Uterus (tissue), 4 donors: ENCODE data around the gene RHBDD3. TPM values are rescaled to one million over a fixed set of nuclear protein-coding genes. Genes with fewer than 3 reads are reported as not detected.

ENCODE experiments used
- DNase-seq, 2 donors: peaks; one replicate each; pipeline ENCODE4 v3.0.0-alpha.2; 2019 to 2020
- H3K27ac ChIP-seq, 2 donors: fragments of 200-600 bp; sonication (generic); 1 replicate in 1 of 2; 2 replicates in 1 of 2; pipeline ENCODE4 v1.5.1; 2016 to 2018
- H3K27me3 ChIP-seq, 2 donors: fragments of 200-600 bp; sonication (generic); one replicate each; pipeline ENCODE4 v1.5.1; 2018 to 2019; ENCODE audit warnings: control low read depth in 1 of 2
- H3K36me3 ChIP-seq, 2 donors: fragments of 200-600 bp; sonication (generic); one replicate each; pipeline ENCODE4 v1.5.1; 2019; ENCODE audit warnings: control low read depth in 1 of 2
- H3K4me1 ChIP-seq, 2 donors: fragments of 200-600 bp; sonication (generic); one replicate each; pipeline ENCODE4 v1.5.1; 2018 to 2019; ENCODE audit warnings: control low read depth in 1 of 2
- H3K4me3 ChIP-seq, 2 donors: fragments of 200-600 bp; sonication (generic); 1 replicate in 1 of 2; 2 replicates in 1 of 2; pipeline ENCODE4 v1.5.1; 2018 to 2019; ENCODE audit warnings: mild to moderate bottlenecking in 1 of 2
- H3K9me3 ChIP-seq, 2 donors: fragments of 200-600 bp; sonication (generic); one replicate each; pipeline ENCODE4 v1.5.1; 2019; ENCODE audit warnings: control low read depth in 1 of 2
- CTCF ChIP-seq, 4 experiments: fragments of 200-600 bp in 2 of 4; fragments of 450-650 bp in 2 of 4; sonication (generic) in 2 of 4; IDR thresholded peaks; one replicate each; pipeline ENCODE4 v1.5.1; 2016 to 2019; ENCODE audit warnings: antibody characterized with exemption in 4 of 4, mild to moderate bottlenecking in 2 of 4, moderate library complexity in 1 of 4
- POLR2A ChIP-seq, 2 donors: fragments of 450-650 bp; IDR thresholded peaks; one replicate each; pipeline ENCODE4 v1.6.1; 2016; ENCODE audit warnings: antibody characterized with exemption in 2 of 2, mild to moderate bottlenecking in 1 of 2, moderate library complexity in 1 of 2
- intact Hi-C: fragments of 100-400 bp; cut with DNase I; formaldehyde crosslinking; loops from one replicate; pipeline ENCODE4 v1.15.1; 2023; ENCODE audit warnings: low total_unique reads
- total RNA-seq, 4 donors: library from RNA; depleted of rRNA in 3 of 4; stranded (reverse); fragments of >200 nt in 3 of 4; gene quantifications; one replicate each; pipeline versions ENCODE4 v1.1.0 to v1.2.4, GENCODE V29; 2014 to 2023
- donor health status: DM: yes; HTN: yes; CAD: no.

RHBDD3 gene
- total RNA-seq, 4 donors from 2014 or later, result 6.5 to 46.6 (median 26.1) TPM

- H3K27me3 ChIP-seq, result peaks cover 17 to 21% of the 10 kb centered on the region in 2 donors
- no peak for DNase-seq
- no peak overlapping the region for H3K27ac ChIP-seq
- H3K36me3 ChIP-seq, result no peaks in the 10 kb centered on the region
- peaks cover 7 to 41% of the 10 kb centered on the region in 2 donors for H3K4me1 ChIP-seq
- no peaks in the 10 kb centered on the region for H3K9me3 ChIP-seq
- no peak for TF ChIP-seq POLR2A (IDR thresholded peaks at IDR 0.05)
- TF ChIP-seq CTCF (IDR thresholded peaks at IDR 0.05), result no peak
- intact Hi-C loops, result no loop called here
- no peak overlapping the region for H3K4me3 ChIP-seq
Observed at GRCh38 chr22:29313576-29314466, 46.0 kb upstream of the RHBDD3 start.

- intact Hi-C loops, result no loop called here
- Histone ChIP-seq H3K9me3 (no peaks in the 10 kb centered on the region), H3K27ac (no peak overlapping the region), H3K4me3 (no peak overlapping the region), H3K36me3 (no peaks in the 10 kb centered on the region), H3K27me3 (peaks cover 17 to 21% of the 10 kb centered on the region in 2 donors), H3K4me1 (peaks cover 7 to 47% of the 10 kb centered on the region in 2 donors)
- TF ChIP-seq CTCF (IDR thresholded peaks at IDR 0.05) (peak in 3 of 4 experiments; percentile 42 to 48 (median 42)), POLR2A (IDR thresholded peaks at IDR 0.05) (no peak)
- peak in 1 of 2 donors; percentile 35 for DNase-seq
Observed at GRCh38 chr22:29313126-29313575, 45.4 kb upstream of the RHBDD3 start.

- peaks cover 17 to 21% of the 10 kb centered on the region in 2 donors for H3K27me3 ChIP-seq
- H3K27ac ChIP-seq, result no peak overlapping the region
- H3K4me1 ChIP-seq, result peaks cover 7 to 54% of the 10 kb centered on the region in 2 donors
- no peak overlapping the region for H3K4me3 ChIP-seq
- intact Hi-C loops, result no loop called here
- no peaks in the 10 kb centered on the region for H3K9me3 ChIP-seq
- no peaks in the 10 kb centered on the region for H3K36me3 ChIP-seq
- DNase-seq, result no peak
- no peak for TF ChIP-seq CTCF (IDR thresholded peaks at IDR 0.05)
- TF ChIP-seq POLR2A (IDR thresholded peaks at IDR 0.05), result no peak
Observed at GRCh38 chr22:29312218-29313125, 44.7 kb upstream of the RHBDD3 start.

- Histone ChIP-seq H3K4me3 (peak overlapping the region in 1 of 2 donors; percentile 13), H3K4me1 (peaks cover 7 to 54% of the 10 kb centered on the region in 2 donors), H3K27ac (peak overlapping the region; percentile 57 to 66), H3K9me3 (no peaks in the 10 kb centered on the region), H3K27me3 (peaks cover 17 to 21% of the 10 kb centered on the region in 2 donors), H3K36me3 (no peaks in the 10 kb centered on the region)
- DNase-seq, result peak in 1 of 2 donors; percentile 43
- TF ChIP-seq POLR2A (IDR thresholded peaks at IDR 0.05) (no peak), CTCF (IDR thresholded peaks at IDR 0.05) (no peak)
- intact Hi-C loops, result no loop called here
Observed at GRCh38 chr22:29311464-29312217, 43.9 kb upstream of the RHBDD3 start.
